ENCODE data around the gene TAS1R2.

The TAS1R2 gene

GRCh38 chr1:18802231-18802630, 57.2 kb downstream of the TAS1R2 start:
- no peak for DNase-seq (ENCODE audit: low read depth in 2 of 2)

GRCh38 chr1:18800258-18800657, 59.2 kb downstream of the TAS1R2 start:
- no peak for DNase-seq (ENCODE audit: low read depth in 2 of 2)

- DNase-seq (ENCODE audit: low read depth in 2 of 2) = no peak
Observed at GRCh38 chr1:18799454-18799853, 60.0 kb downstream of the TAS1R2 start.

- DNase-seq (ENCODE audit: low read depth in 2 of 2) = no peak
Observed at GRCh38 chr1:18798946-18799345, 60.5 kb downstream of the TAS1R2 start.

GRCh38 chr1:18798533-18798932, 60.9 kb downstream of the TAS1R2 start:
- DNase-seq (ENCODE audit: low read depth in 2 of 2) = no peak

GRCh38 chr1:18796950-18797349, 62.5 kb downstream of the TAS1R2 start:
- no peak for DNase-seq (ENCODE audit: low read depth in 2 of 2)

GRCh38 chr1:18795002-18795689, 64.3 kb downstream of the TAS1R2 start:
- no peak for DNase-seq (ENCODE audit: low read depth in 2 of 2)

GRCh38 chr1:18794561-18794960, 64.9 kb downstream of the TAS1R2 start:
- no peak for DNase-seq (ENCODE audit: low read depth in 2 of 2)

GRCh38 chr1:18794051-18794450, 65.4 kb downstream of the TAS1R2 start:
- no peak for DNase-seq (ENCODE audit: low read depth in 2 of 2)

GRCh38 chr1:18793164-18793563, 66.3 kb downstream of the TAS1R2 start:
- no peak for DNase-seq (ENCODE audit: low read depth in 2 of 2)

- DNase-seq (ENCODE audit: low read depth in 2 of 2) = no peak
Observed at GRCh38 chr1:18792747-18793146, 66.7 kb downstream of the TAS1R2 start.

Data from stimulated activated CD4-positive, alpha-beta T cell treated with anti-CD3 and anti-CD28 coated beads, Interleukin-12 subunit alpha, Interleukin-12 subunit beta, amount 100 ng/mL, for 24 hours (primary cell).